COLO829 (cell line): Measurements from ENCODE around the gene DEAF1.
"Not testable (repeated sequence)": the region's sequence is repeated elsewhere in the genome, so short reads cannot be mapped to it uniquely, and the experiment has no call there.

Source experiments
- DNase-seq: peaks from one replicate; pipeline ENCODE4 v3.0.0; 2012; ENCODE audit warnings: low spot score

The DEAF1 gene

GRCh38 chr11:694563-695287 lies at the start of gene DEAF1:
TSS of gene DEAF1 (minus strand) at chr11:695222. CDS start at chr11:695047, 175 bp downstream.
- DNase-seq: peak; percentile 88

- DNase-seq: no peak
Measured at GRCh38 chr11:742571-743201, 47.7 kb upstream of the DEAF1 start.

- no peak for DNase-seq
Measured at GRCh38 chr11:742156-742546, 47.1 kb upstream of the DEAF1 start.

- not testable (repeated sequence) for DNase-seq
Measured at GRCh38 chr11:737899-738298, 42.9 kb upstream of the DEAF1 start.

GRCh38 chr11:737366-737765 lies 42.3 kb upstream of the DEAF1 start:
- no peak for DNase-seq

GRCh38 chr11:734541-734940 lies 39.5 kb upstream of the DEAF1 start:
- DNase-seq: not testable (repeated sequence)

GRCh38 chr11:733072-733471 lies 38.0 kb upstream of the DEAF1 start:
- no peak for DNase-seq

GRCh38 chr11:729492-730074 lies 34.6 kb upstream of the DEAF1 start:
- DNase-seq: peak; percentile 62

- no peak for DNase-seq
Measured at GRCh38 chr11:728901-729491, 34.0 kb upstream of the DEAF1 start.

GRCh38 chr11:727859-728748 lies 33.1 kb upstream of the DEAF1 start:
- peak; percentile 73 for DNase-seq

- DNase-seq: no peak
Measured at GRCh38 chr11:727281-727701, 32.3 kb upstream of the DEAF1 start.

GRCh38 chr11:726278-727220 lies 31.5 kb upstream of the DEAF1 start:
- DNase-seq: no peak

- DNase-seq: no peak
Measured at GRCh38 chr11:725624-726202, 30.7 kb upstream of the DEAF1 start.

- no peak for DNase-seq
Measured at GRCh38 chr11:724778-725386, 29.9 kb upstream of the DEAF1 start.

- DNase-seq: no peak
Measured at GRCh38 chr11:724049-724777, 29.2 kb upstream of the DEAF1 start.

- DNase-seq: no peak
Measured at GRCh38 chr11:723120-723883, 28.3 kb upstream of the DEAF1 start.

GRCh38 chr11:722346-722811 lies 27.4 kb upstream of the DEAF1 start:
- DNase-seq: no peak

GRCh38 chr11:721741-722345 lies 26.8 kb upstream of the DEAF1 start:
- no peak for DNase-seq
